ENCODE data around the gene SLC41A2. TPM values are rescaled to one million over a fixed set of nuclear protein-coding genes. Genes with fewer than 3 reads are reported as not detected.

SLC41A2 gene
- total and polyA plus RNA-seq, 2 experiments from 2014 or later, result 2.1 to 5.9 TPM

GRCh38 chr12:104942075-104942474, 16.0 kb downstream of the SLC41A2 start:
- no peak overlapping the region for H3K27ac ChIP-seq
- no peaks in the 10 kb centered on the region for H3K36me3 ChIP-seq
- no peaks in the 10 kb centered on the region for H3K9me3 ChIP-seq (ENCODE audit: low read depth)
- no peak overlapping the region for H3K4me3 ChIP-seq
- H3K27me3 ChIP-seq, result no peaks in the 10 kb centered on the region
- no peak for DNase-seq (ENCODE audit: low read depth in 1 of 2, low spot score in 1 of 2)
- TF ChIP-seq CTCF (IDR thresholded peaks at IDR 0.05; ENCODE audit: low read depth, low read length), result no peak
- H3K4me1 ChIP-seq (ENCODE audit: low read depth), result no peaks in the 10 kb centered on the region

GRCh38 chr12:104941454-104941853, 16.6 kb downstream of the SLC41A2 start:
- no peaks in the 10 kb centered on the region for H3K4me1 ChIP-seq (ENCODE audit: low read depth)
- no peaks in the 10 kb centered on the region for H3K36me3 ChIP-seq
- no peak overlapping the region for H3K4me3 ChIP-seq
- no peak overlapping the region for H3K27ac ChIP-seq
- H3K9me3 ChIP-seq (ENCODE audit: low read depth), result no peaks in the 10 kb centered on the region
- no peak for DNase-seq (ENCODE audit: low read depth in 1 of 2, low spot score in 1 of 2)
- no peak for TF ChIP-seq CTCF (IDR thresholded peaks at IDR 0.05; ENCODE audit: low read depth, low read length)
- H3K27me3 ChIP-seq, result no peaks in the 10 kb centered on the region

DNA sequence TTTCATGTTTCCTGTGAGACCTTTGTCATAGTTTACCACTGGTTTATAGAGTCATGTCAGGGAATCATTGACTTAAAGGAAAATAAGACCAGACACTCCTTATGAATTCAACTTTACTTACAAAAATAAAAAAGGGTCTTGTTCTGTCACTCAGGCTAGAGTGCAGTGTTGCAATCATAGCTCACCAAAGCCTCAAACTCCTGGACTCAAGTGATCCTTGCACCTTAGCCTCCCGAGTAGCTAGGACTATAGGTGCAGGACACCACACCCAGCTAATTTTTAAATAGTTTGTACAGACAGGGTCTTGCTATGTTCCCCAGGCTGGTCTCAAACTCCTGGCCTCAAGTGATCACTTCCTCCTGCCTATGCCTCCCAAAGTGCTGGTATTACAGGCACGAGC, 19.0 kb downstream of the SLC41A2 start:
- DNase-seq (ENCODE audit: low read depth in 1 of 2, low spot score in 1 of 2), result no peak
- Histone ChIP-seq H3K4me3 (no peak overlapping the region), H3K36me3 (no peaks in the 10 kb centered on the region), H3K4me1 (ENCODE audit: low read depth) (no peaks in the 10 kb centered on the region), H3K27me3 (no peaks in the 10 kb centered on the region), H3K27ac (no peak overlapping the region), H3K9me3 (ENCODE audit: low read depth) (no peaks in the 10 kb centered on the region)
- TF ChIP-seq CTCF (IDR thresholded peaks at IDR 0.05; ENCODE audit: low read depth, low read length), result no peak

DNA sequence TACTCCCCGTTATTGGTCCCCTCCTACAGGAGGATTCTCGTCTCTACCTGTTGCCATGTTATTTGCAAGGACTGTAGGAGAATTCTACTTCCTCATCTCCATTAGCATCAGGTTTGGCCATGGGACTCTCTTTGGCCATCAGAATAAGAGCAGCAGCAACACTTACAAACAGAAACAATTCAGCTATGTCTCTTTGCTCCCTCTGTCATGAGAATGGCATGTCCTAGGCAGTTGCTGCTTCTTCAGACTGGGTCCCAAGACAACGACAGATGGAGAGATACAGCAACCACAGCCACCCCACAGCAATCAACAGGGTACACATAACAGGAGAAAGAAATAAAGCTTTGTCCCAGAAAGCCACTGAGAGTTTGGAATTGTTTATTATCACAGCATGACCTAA, 19.7 kb downstream of the SLC41A2 start:
- no peak overlapping the region for H3K4me3 ChIP-seq
- no peaks in the 10 kb centered on the region for H3K9me3 ChIP-seq (ENCODE audit: low read depth)
- H3K27me3 ChIP-seq, result no peaks in the 10 kb centered on the region
- TF ChIP-seq CTCF (IDR thresholded peaks at IDR 0.05; ENCODE audit: low read depth, low read length), result no peak
- H3K27ac ChIP-seq, result no peak overlapping the region
- no peak for DNase-seq (ENCODE audit: low read depth in 1 of 2, low spot score in 1 of 2)
- no peaks in the 10 kb centered on the region for H3K36me3 ChIP-seq
- no peaks in the 10 kb centered on the region for H3K4me1 ChIP-seq (ENCODE audit: low read depth)

DNA sequence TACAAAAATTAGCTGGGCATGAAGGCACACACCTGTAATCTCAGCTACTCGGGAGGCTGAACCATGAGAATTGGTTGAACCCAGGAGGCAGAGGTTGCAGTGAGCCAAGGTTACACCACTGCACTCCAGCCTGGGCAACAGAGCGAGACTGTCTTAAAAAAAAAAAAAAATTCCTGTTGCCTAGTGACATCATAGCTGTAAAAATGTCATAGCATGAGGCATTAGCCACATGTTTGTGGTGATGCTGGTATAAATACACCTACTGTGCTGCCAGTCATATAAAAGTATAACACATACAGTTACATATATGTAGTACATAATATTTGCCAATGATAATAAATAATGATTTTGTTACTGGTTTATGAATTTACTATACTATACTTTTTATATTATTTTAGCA, 22.2 kb downstream of the SLC41A2 start:
- H3K4me1 ChIP-seq (ENCODE audit: low read depth), result no peaks in the 10 kb centered on the region
- TF ChIP-seq CTCF (IDR thresholded peaks at IDR 0.05; ENCODE audit: low read depth, low read length), result no peak

DNA sequence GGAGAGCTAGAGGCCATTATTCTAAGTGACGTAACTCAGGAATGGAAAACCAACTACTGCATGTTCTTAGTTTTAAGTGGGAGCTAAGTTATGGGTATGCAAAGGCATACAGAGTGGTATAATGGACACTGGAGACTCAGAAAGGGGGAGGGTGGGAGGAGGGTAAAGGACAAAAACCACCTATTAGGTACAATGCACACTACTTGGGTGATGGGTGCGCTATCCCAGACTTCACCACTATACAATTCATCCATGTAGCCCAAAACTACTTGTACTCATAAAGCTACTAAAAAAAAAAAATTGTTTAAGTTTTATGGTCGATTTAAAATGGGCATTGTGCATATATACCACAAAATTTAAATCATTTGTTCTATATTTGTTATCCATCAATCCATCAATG, 24.3 kb downstream of the SLC41A2 start:
- no peak for TF ChIP-seq CTCF (IDR thresholded peaks at IDR 0.05; ENCODE audit: low read depth, low read length)
- DNase-seq (ENCODE audit: low read depth in 1 of 2, low spot score in 1 of 2), result no peak
- H3K4me1 ChIP-seq (ENCODE audit: low read depth), result no peaks in the 10 kb centered on the region

More for the DNA sequence above, 22.2 kb downstream of the SLC41A2 start:
- no peak for DNase-seq (ENCODE audit: low read depth in 1 of 2, low spot score in 1 of 2)
- H3K9me3 ChIP-seq (ENCODE audit: low read depth), result no peaks in the 10 kb centered on the region
- H3K27me3 ChIP-seq, result no peaks in the 10 kb centered on the region
- no peaks in the 10 kb centered on the region for H3K36me3 ChIP-seq
- H3K27ac ChIP-seq, result no peak overlapping the region
- no peak overlapping the region for H3K4me3 ChIP-seq

More for the DNA sequence above, 24.3 kb downstream of the SLC41A2 start:
- no peaks in the 10 kb centered on the region for H3K9me3 ChIP-seq (ENCODE audit: low read depth)
- H3K27ac ChIP-seq, result no peak overlapping the region
- H3K27me3 ChIP-seq, result no peaks in the 10 kb centered on the region
- no peak overlapping the region for H3K4me3 ChIP-seq
- H3K36me3 ChIP-seq, result no peaks in the 10 kb centered on the region
